ENCODE results near the gene PRKN.

The PRKN gene

GRCh38 chr6:162360901-162361567 lies 366.5 kb downstream of the PRKN start:
- DNase-seq: no peak
- Histone ChIP-seq H3K36me3 (ENCODE audit: control insufficient read depth in 1 of 2, insufficient read depth in 2 of 2, low read depth in 1 of 2, low read length in 2 of 2) (no peaks in the 10 kb centered on the region), H3K27ac (ENCODE audit: low read length, poor library complexity, severe bottlenecking) (no peak overlapping the region), H3K4me2 (ENCODE audit: low read length, poor library complexity, severe bottlenecking) (no peak overlapping the region), H3K9ac (ENCODE audit: low read length) (no peak overlapping the region), H2AK5ac (ENCODE audit: low read length, severe bottlenecking) (no peak overlapping the region), H3K14ac (ENCODE audit: low read length in 2 of 2) (no peak overlapping the region), H3K4me3 (ENCODE audit: insufficient read depth in 1 of 2, low read depth in 1 of 2, low read length in 2 of 2) (no peak overlapping the region), H2AFZ (ENCODE audit: low read depth, low read length) (no peak overlapping the region), H2BK120ac (ENCODE audit: low read depth, low read length) (no peak overlapping the region), H2BK15ac (ENCODE audit: low read depth, poor library complexity, severe bottlenecking) (no peak overlapping the region), H3K23ac (ENCODE audit: low read length in 2 of 2) (no peak overlapping the region), H3K9me3 (ENCODE audit: control insufficient read depth, low read length) (no peaks in the 10 kb centered on the region), H2BK5ac (ENCODE audit: low read depth, low read length, poor library complexity, severe bottlenecking) (no peak overlapping the region), H4K91ac (ENCODE audit: low read length) (no peak overlapping the region), H3K4ac (ENCODE audit: low read depth in 1 of 2, low read length in 2 of 2) (no peak overlapping the region), H3K79me1 (replicated peaks; ENCODE audit: low read length, poor library complexity, severe bottlenecking) (no peaks in the 10 kb centered on the region), H3K18ac (ENCODE audit: low read depth in 1 of 2, low read length in 2 of 2) (no peak overlapping the region), H2BK12ac (ENCODE audit: low read length in 2 of 2) (no peak overlapping the region), H3K4me1 (ENCODE audit: control insufficient read depth, insufficient read depth, low read depth, low read length) (no peaks in the 10 kb centered on the region), H3K27me3 (ENCODE audit: control insufficient read depth in 1 of 2, insufficient read depth in 1 of 2, low read length in 2 of 2) (no peaks in the 10 kb centered on the region), H4K8ac (ENCODE audit: low read length) (no peak overlapping the region)
- 69% methylated on average over 5 of the region's 6 CpGs for WGBS

DNA sequence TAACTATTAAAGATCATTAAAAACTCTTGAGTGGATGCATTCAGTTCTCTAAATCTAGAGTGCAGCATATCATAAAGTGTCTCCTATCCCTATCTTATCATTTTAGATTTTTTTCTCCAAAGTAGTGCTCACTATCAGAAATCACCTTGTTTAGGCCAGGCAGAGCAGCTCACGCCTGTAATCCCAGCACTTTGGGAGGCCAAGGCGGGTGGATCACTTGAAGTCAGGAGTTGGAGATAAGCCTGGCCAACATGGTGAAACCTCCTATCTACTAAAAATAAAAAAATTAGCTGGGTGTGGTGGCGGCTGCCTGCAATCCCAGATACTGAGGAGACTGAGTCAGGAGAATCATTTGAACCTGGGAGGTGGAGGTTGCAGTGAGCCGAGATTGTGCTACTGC lies 368.9 kb downstream of the PRKN start:
- Histone ChIP-seq H2BK5ac (ENCODE audit: low read depth, low read length, poor library complexity, severe bottlenecking) (no peak overlapping the region), H3K9me3 (ENCODE audit: control insufficient read depth, low read length) (no peaks in the 10 kb centered on the region), H2BK120ac (ENCODE audit: low read depth, low read length) (no peak overlapping the region), H3K27ac (ENCODE audit: low read length, poor library complexity, severe bottlenecking) (no peak overlapping the region), H3K14ac (ENCODE audit: low read length in 2 of 2) (no peak overlapping the region), H2BK12ac (ENCODE audit: low read length in 2 of 2) (no peak overlapping the region), H4K8ac (ENCODE audit: low read length) (no peak overlapping the region), H2AK5ac (ENCODE audit: low read length, severe bottlenecking) (no peak overlapping the region), H3K18ac (ENCODE audit: low read depth in 1 of 2, low read length in 2 of 2) (no peak overlapping the region), H3K79me1 (replicated peaks; ENCODE audit: low read length, poor library complexity, severe bottlenecking) (no peaks in the 10 kb centered on the region), H3K9ac (ENCODE audit: low read length) (no peak overlapping the region), H3K23ac (ENCODE audit: low read length in 2 of 2) (no peak overlapping the region), H3K4ac (ENCODE audit: low read depth in 1 of 2, low read length in 2 of 2) (no peak overlapping the region), H3K4me3 (ENCODE audit: insufficient read depth in 1 of 2, low read depth in 1 of 2, low read length in 2 of 2) (no peak overlapping the region), H4K91ac (ENCODE audit: low read length) (no peak overlapping the region), H3K4me1 (ENCODE audit: control insufficient read depth, insufficient read depth, low read depth, low read length) (no peaks in the 10 kb centered on the region), H3K36me3 (ENCODE audit: control insufficient read depth in 1 of 2, insufficient read depth in 2 of 2, low read depth in 1 of 2, low read length in 2 of 2) (no peaks in the 10 kb centered on the region), H2BK15ac (ENCODE audit: low read depth, poor library complexity, severe bottlenecking) (no peak overlapping the region), H3K27me3 (ENCODE audit: control insufficient read depth in 1 of 2, insufficient read depth in 1 of 2, low read length in 2 of 2) (no peaks in the 10 kb centered on the region), H2AFZ (ENCODE audit: low read depth, low read length) (no peak overlapping the region), H3K4me2 (ENCODE audit: low read length, poor library complexity, severe bottlenecking) (no peak overlapping the region)
- DNase-seq: no peak
- WGBS: 83% methylated on average over 2 of the region's 4 CpGs

GRCh38 chr6:162345051-162345511 lies 382.5 kb downstream of the PRKN start:
- Histone ChIP-seq H2BK5ac (ENCODE audit: low read depth, low read length, poor library complexity, severe bottlenecking) (no peak overlapping the region), H2BK12ac (ENCODE audit: low read length in 2 of 2) (no peak overlapping the region), H4K8ac (ENCODE audit: low read length) (no peak overlapping the region), H2AK5ac (ENCODE audit: low read length, severe bottlenecking) (no peak overlapping the region), H3K27me3 (ENCODE audit: control insufficient read depth in 1 of 2, insufficient read depth in 1 of 2, low read length in 2 of 2) (no peaks in the 10 kb centered on the region), H3K23ac (ENCODE audit: low read length in 2 of 2) (no peak overlapping the region), H2AFZ (ENCODE audit: low read depth, low read length) (no peak overlapping the region), H3K18ac (ENCODE audit: low read depth in 1 of 2, low read length in 2 of 2) (no peak overlapping the region), H3K27ac (ENCODE audit: low read length, poor library complexity, severe bottlenecking) (no peak overlapping the region), H3K9ac (ENCODE audit: low read length) (peak overlapping the region; percentile 66), H4K91ac (ENCODE audit: low read length) (no peak overlapping the region), H3K36me3 (ENCODE audit: control insufficient read depth in 1 of 2, insufficient read depth in 2 of 2, low read depth in 1 of 2, low read length in 2 of 2) (no peaks in the 10 kb centered on the region), H2BK120ac (ENCODE audit: low read depth, low read length) (no peak overlapping the region), H3K4me2 (ENCODE audit: low read length, poor library complexity, severe bottlenecking) (no peak overlapping the region), H3K4ac (ENCODE audit: low read depth in 1 of 2, low read length in 2 of 2) (no peak overlapping the region), H2BK15ac (ENCODE audit: low read depth, poor library complexity, severe bottlenecking) (no peak overlapping the region), H3K14ac (ENCODE audit: low read length in 2 of 2) (no peak overlapping the region), H3K4me3 (ENCODE audit: insufficient read depth in 1 of 2, low read depth in 1 of 2, low read length in 2 of 2) (peak overlapping the region in 1 of 2 experiments; percentile 56), H3K79me1 (replicated peaks; ENCODE audit: low read length, poor library complexity, severe bottlenecking) (no peaks in the 10 kb centered on the region), H3K9me3 (ENCODE audit: control insufficient read depth, low read length) (no peaks in the 10 kb centered on the region), H3K4me1 (ENCODE audit: control insufficient read depth, insufficient read depth, low read depth, low read length) (no peaks in the 10 kb centered on the region)
- no peak for DNase-seq
- 52% methylated on average over 2 of the region's 4 CpGs for WGBS

DNA sequence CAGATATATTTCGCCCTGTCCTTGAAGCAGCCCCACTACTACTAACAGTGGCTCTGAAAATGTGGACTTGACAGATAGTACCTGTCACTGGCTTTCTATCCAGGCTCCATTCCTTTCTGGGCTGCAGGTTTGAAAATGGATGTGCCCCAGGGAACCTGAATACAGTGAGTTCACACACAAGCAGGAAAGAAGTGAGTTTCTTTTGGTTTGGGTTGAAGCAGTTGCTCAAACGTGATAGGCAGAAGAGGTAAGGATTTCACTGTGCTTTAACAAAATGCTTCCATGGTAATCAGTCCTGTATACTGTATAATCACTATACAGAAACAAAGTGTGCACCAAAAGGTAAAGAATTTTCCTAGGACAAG lies 382.9 kb downstream of the PRKN start:
- peak overlapping the region; percentile 66 for H3K9ac ChIP-seq (ENCODE audit: low read length)
- no peak overlapping the region for H3K4me2 ChIP-seq (ENCODE audit: low read length, poor library complexity, severe bottlenecking)
- H4K91ac ChIP-seq (ENCODE audit: low read length): no peak overlapping the region
- no peaks in the 10 kb centered on the region for H3K4me1 ChIP-seq (ENCODE audit: control insufficient read depth, insufficient read depth, low read depth, low read length)
- no peaks in the 10 kb centered on the region for H3K9me3 ChIP-seq (ENCODE audit: control insufficient read depth, low read length)
- no peaks in the 10 kb centered on the region for H3K79me1 ChIP-seq (replicated peaks; ENCODE audit: low read length, poor library complexity, severe bottlenecking)
- H3K14ac ChIP-seq (ENCODE audit: low read length in 2 of 2): no peak overlapping the region
- H3K4ac ChIP-seq (ENCODE audit: low read depth in 1 of 2, low read length in 2 of 2): no peak overlapping the region
- WGBS: 65% methylated on average over 2 of the region's 2 CpGs
- H2AK5ac ChIP-seq (ENCODE audit: low read length, severe bottlenecking): no peak overlapping the region
- H3K23ac ChIP-seq (ENCODE audit: low read length in 2 of 2): no peak overlapping the region
- no peak overlapping the region for H2BK5ac ChIP-seq (ENCODE audit: low read depth, low read length, poor library complexity, severe bottlenecking)
- no peak overlapping the region for H3K27ac ChIP-seq (ENCODE audit: low read length, poor library complexity, severe bottlenecking)
- H4K8ac ChIP-seq (ENCODE audit: low read length): no peak overlapping the region
- H3K27me3 ChIP-seq (ENCODE audit: control insufficient read depth in 1 of 2, insufficient read depth in 1 of 2, low read length in 2 of 2): no peaks in the 10 kb centered on the region
- no peak overlapping the region for H3K18ac ChIP-seq (ENCODE audit: low read depth in 1 of 2, low read length in 2 of 2)
- no peak overlapping the region for H2BK120ac ChIP-seq (ENCODE audit: low read depth, low read length)
- H2BK15ac ChIP-seq (ENCODE audit: low read depth, poor library complexity, severe bottlenecking): no peak overlapping the region
- H2BK12ac ChIP-seq (ENCODE audit: low read length in 2 of 2): no peak overlapping the region
- no peak overlapping the region for H2AFZ ChIP-seq (ENCODE audit: low read depth, low read length)
- H3K4me3 ChIP-seq (ENCODE audit: insufficient read depth in 1 of 2, low read depth in 1 of 2, low read length in 2 of 2): peak overlapping the region in 1 of 2 experiments; percentile 56
- DNase-seq: no peak
- H3K36me3 ChIP-seq (ENCODE audit: control insufficient read depth in 1 of 2, insufficient read depth in 2 of 2, low read depth in 1 of 2, low read length in 2 of 2): no peaks in the 10 kb centered on the region
